Mesenchymal stem cell (in vitro differentiated cells and primary cell): ENCODE results near the gene NLGN4Y.

ENCODE experiments used
- DNase-seq: peaks from one replicate; pipeline ENCODE4 v3.0.0-alpha.2; 2013
- H2AFZ ChIP-seq: one replicate; pipeline ENCODE4 v1.6.1; 2013; ENCODE audit warnings: low read depth, mild to moderate bottlenecking, control low read depth, inconsistent platforms, low read length, moderate library complexity
- H2AK5ac ChIP-seq: 2 replicates; pipeline ENCODE4 v1.6.1; 2013; ENCODE audit warnings: low read length, moderate library complexity, mild to moderate bottlenecking, inconsistent platforms; ENCODE audit not compliant: severe bottlenecking
- H2BK120ac ChIP-seq: one replicate; pipeline ENCODE4 v1.6.1; 2013; ENCODE audit warnings: low read depth, mild to moderate bottlenecking, inconsistent platforms, low read length, moderate library complexity
- H2BK12ac ChIP-seq, 2 experiments: one replicate each; pipeline ENCODE4 v1.6.1; 2013; ENCODE audit warnings: inconsistent platforms in 2 of 2, low read length in 2 of 2, mild to moderate bottlenecking in 2 of 2, moderate library complexity in 2 of 2, control low read depth in 1 of 2
- H2BK15ac ChIP-seq: one replicate; pipeline ENCODE4 v1.6.1; 2013; ENCODE audit warnings: mild to moderate bottlenecking, low read depth, inconsistent platforms; ENCODE audit not compliant: poor library complexity, severe bottlenecking
- H2BK5ac ChIP-seq: 2 replicates; pipeline ENCODE4 v1.6.1; 2013; ENCODE audit warnings: low read depth, mild to moderate bottlenecking, low read length, control low read depth, inconsistent platforms; ENCODE audit not compliant: poor library complexity, severe bottlenecking
- H3K14ac ChIP-seq, 2 experiments: one replicate each; pipeline ENCODE4 v1.6.1; 2013; ENCODE audit warnings: inconsistent platforms in 2 of 2, low read length in 2 of 2, control low read depth in 1 of 2, mild to moderate bottlenecking in 1 of 2, moderate library complexity in 1 of 2
- H3K18ac ChIP-seq, 2 experiments: one replicate each; pipeline ENCODE4 v1.6.1; 2013; ENCODE audit warnings: inconsistent platforms in 2 of 2, low read length in 2 of 2, control low read depth in 1 of 2, low read depth in 1 of 2, mild to moderate bottlenecking in 1 of 2
- H3K23ac ChIP-seq, 2 experiments: one replicate each; pipeline ENCODE4 v1.6.1; 2013; ENCODE audit warnings: inconsistent platforms in 2 of 2, low read length in 2 of 2, mild to moderate bottlenecking in 2 of 2, moderate library complexity in 2 of 2, control low read depth in 1 of 2
- H3K27ac ChIP-seq: 2 replicates; pipeline ENCODE4 v1.5.1; 2013; ENCODE audit warnings: mild to moderate bottlenecking, moderate library complexity, low read length, control low read depth, inconsistent platforms; ENCODE audit not compliant: poor library complexity, severe bottlenecking
- H3K27me3 ChIP-seq, 2 experiments: 2 replicates each; pipeline versions ENCODE4 v1.6.1 to v1.7.0; 2013; ENCODE audit warnings: low read length in 2 of 2, mild to moderate bottlenecking in 2 of 2, moderate library complexity in 2 of 2, control low read depth in 1 of 2, inconsistent platforms in 1 of 2; ENCODE audit not compliant: control insufficient read depth in 1 of 2, insufficient read depth in 1 of 2
- H3K36me3 ChIP-seq, 2 experiments: 2 replicates each; pipeline versions ENCODE4 v1.6.1 to v1.7.0; 2013; ENCODE audit warnings: low read length in 2 of 2, control low read depth in 1 of 2, inconsistent platforms in 1 of 2, low read depth in 1 of 2, mild to moderate bottlenecking in 1 of 2; ENCODE audit not compliant: insufficient read depth in 2 of 2, control insufficient read depth in 1 of 2
- H3K4ac ChIP-seq, 2 experiments: one replicate each; pipeline ENCODE4 v1.6.1; 2013; ENCODE audit warnings: inconsistent platforms in 2 of 2, low read length in 2 of 2, mild to moderate bottlenecking in 2 of 2, moderate library complexity in 2 of 2, control low read depth in 1 of 2, low read depth in 1 of 2
- H3K4me1 ChIP-seq: 2 replicates; pipeline ENCODE4 v1.6.1; 2013; ENCODE audit warnings: low read depth, low read length, control low read depth; ENCODE audit not compliant: control insufficient read depth, insufficient read depth
- H3K4me2 ChIP-seq: 2 replicates; pipeline ENCODE4 v1.6.1; 2013; ENCODE audit warnings: low read length, mild to moderate bottlenecking, inconsistent platforms; ENCODE audit not compliant: poor library complexity, severe bottlenecking
- H3K4me3 ChIP-seq, 2 experiments: 2 replicates each; pipeline versions ENCODE4 v1.5.1 to v1.7.0; 2013; ENCODE audit warnings: low read length in 2 of 2, mild to moderate bottlenecking in 2 of 2, control low read depth in 1 of 2, low read depth in 1 of 2; ENCODE audit not compliant: insufficient read depth in 1 of 2
- H3K79me1 ChIP-seq: replicated peaks from 2 replicates; pipeline ENCODE4 v1.6.1; 2013; ENCODE audit warnings: mild to moderate bottlenecking, control low read depth, low read length, inconsistent platforms; ENCODE audit not compliant: poor library complexity, severe bottlenecking
- H3K9ac ChIP-seq: 2 replicates; pipeline ENCODE4 v1.7.0; 2013; ENCODE audit warnings: mild to moderate bottlenecking, low read length, moderate library complexity
- H3K9me3 ChIP-seq: 2 replicates; pipeline ENCODE4 v1.7.0; 2013; ENCODE audit warnings: mild to moderate bottlenecking, low read length; ENCODE audit not compliant: control insufficient read depth
- H4K8ac ChIP-seq: one replicate; pipeline ENCODE4 v1.6.1; 2013; ENCODE audit warnings: inconsistent platforms, mild to moderate bottlenecking, low read length, moderate library complexity
- H4K91ac ChIP-seq: one replicate; pipeline ENCODE4 v1.6.1; 2013; ENCODE audit warnings: mild to moderate bottlenecking, low read length, inconsistent platforms
- WGBS: methylation state at CpG from one replicate; pipeline ENCODE4 v1.1.7; 2013; ENCODE audit warnings: mixed read lengths; 5-methylcytosine and 5-hydroxymethylcytosine counted together

Gene NLGN4Y

DNA sequence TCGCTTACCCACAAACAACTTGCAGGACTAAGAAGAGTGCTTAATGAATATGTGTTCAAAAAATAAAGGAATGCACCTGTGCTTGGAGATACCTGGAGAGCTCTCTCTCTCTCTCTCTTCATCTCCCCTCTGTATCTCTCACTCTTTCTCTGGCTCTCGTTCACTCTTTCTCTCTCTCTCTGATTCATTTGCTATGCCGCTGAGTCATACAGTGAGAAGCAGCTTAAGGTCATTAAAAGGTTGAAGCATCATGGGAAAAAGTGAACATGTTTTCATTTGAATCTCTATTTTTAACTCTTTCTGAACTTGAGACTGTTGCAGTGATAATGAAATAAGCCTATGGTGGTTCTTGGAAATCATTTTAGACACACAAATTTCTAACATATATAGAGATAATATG is 277.8 kb downstream of the NLGN4Y start:
- WGBS, result no CpG with 5 or more reads among the region's 3 CpGs
- H3K79me1 ChIP-seq, result no peaks in the 10 kb centered on the region

GRCh38 chrY:14804041-14804440 is 279.7 kb downstream of the NLGN4Y start:
- Histone ChIP-seq H4K8ac (no peak overlapping the region), H3K27ac (peak overlapping the region; percentile 45), H3K9me3 (no peaks in the 10 kb centered on the region), H2BK120ac (no peak overlapping the region), H2BK5ac (no peak overlapping the region), H3K18ac (no peak overlapping the region), H3K36me3 (no peaks in the 10 kb centered on the region), H3K14ac (no peak overlapping the region), H3K4ac (no peak overlapping the region), H3K27me3 (no peaks in the 10 kb centered on the region), H3K4me1 (peaks cover 1% of the 10 kb centered on the region), H4K91ac (no peak overlapping the region), H3K23ac (no peak overlapping the region), H2BK12ac (no peak overlapping the region), H2AFZ (no peak overlapping the region), H2BK15ac (no peak overlapping the region), H2AK5ac (no peak overlapping the region), H3K79me1 (no peaks in the 10 kb centered on the region), H3K9ac (no peak overlapping the region), H3K4me2 (no peak overlapping the region), H3K4me3 (no peak overlapping the region)
- peak; percentile 37 for DNase-seq

More for the DNA sequence above, 277.8 kb downstream of the NLGN4Y start:
- H3K4me3 ChIP-seq, result no peak overlapping the region
- no peak overlapping the region for H2BK120ac ChIP-seq
- no peaks in the 10 kb centered on the region for H3K9me3 ChIP-seq
- H3K18ac ChIP-seq, result no peak overlapping the region
- no peak overlapping the region for H3K4ac ChIP-seq
- H4K91ac ChIP-seq, result no peak overlapping the region
- H3K9ac ChIP-seq, result no peak overlapping the region
- no peak overlapping the region for H2BK15ac ChIP-seq
- H3K14ac ChIP-seq, result no peak overlapping the region
- no peaks in the 10 kb centered on the region for H3K36me3 ChIP-seq
- H3K27me3 ChIP-seq, result no peaks in the 10 kb centered on the region
- no peak overlapping the region for H2AFZ ChIP-seq
- no peak overlapping the region for H2BK5ac ChIP-seq
- peak; percentile 64 for DNase-seq
- H2BK12ac ChIP-seq, result no peak overlapping the region
- H3K27ac ChIP-seq, result no peak overlapping the region
- no peak overlapping the region for H3K4me2 ChIP-seq
- peaks cover 1% of the 10 kb centered on the region for H3K4me1 ChIP-seq
- H3K23ac ChIP-seq, result no peak overlapping the region
- no peak overlapping the region for H2AK5ac ChIP-seq
- no peak overlapping the region for H4K8ac ChIP-seq

DNA sequence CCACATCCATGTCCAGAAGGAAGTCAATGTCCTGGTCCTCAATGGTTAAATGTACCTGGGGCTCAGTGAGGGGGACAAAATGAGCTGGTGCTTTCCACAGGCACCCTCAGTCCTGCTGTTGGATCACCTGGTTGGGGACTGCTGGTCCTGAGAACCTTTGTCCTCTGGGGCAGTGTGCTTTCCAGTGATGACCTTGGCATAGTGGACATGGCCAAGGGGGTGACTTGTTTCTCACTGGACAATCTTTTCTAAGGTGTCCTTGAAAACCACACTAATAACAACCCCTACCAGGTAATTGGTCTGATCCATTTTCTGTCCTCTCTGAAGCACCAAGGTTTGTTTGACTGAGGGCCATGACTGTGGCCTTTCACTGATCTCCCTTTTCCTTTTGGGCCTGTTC is 294.1 kb downstream of the NLGN4Y start:
- H4K91ac ChIP-seq, result no peak overlapping the region

GRCh38 chrY:14822201-14822600 is 297.9 kb downstream of the NLGN4Y start:
- Histone ChIP-seq H2BK5ac (no peak overlapping the region), H3K27ac (no peak overlapping the region), H4K91ac (no peak overlapping the region), H3K9ac (no peak overlapping the region), H3K14ac (no peak overlapping the region), H3K18ac (no peak overlapping the region), H3K4me2 (no peak overlapping the region), H3K27me3 (no peaks in the 10 kb centered on the region), H3K23ac (no peak overlapping the region), H3K9me3 (no peaks in the 10 kb centered on the region), H3K79me1 (no peaks in the 10 kb centered on the region), H2AFZ (no peak overlapping the region), H3K4me1 (no peaks in the 10 kb centered on the region), H4K8ac (no peak overlapping the region), H2BK120ac (no peak overlapping the region), H2BK15ac (no peak overlapping the region), H3K4ac (no peak overlapping the region), H3K4me3 (no peak overlapping the region), H2BK12ac (no peak overlapping the region), H3K36me3 (no peaks in the 10 kb centered on the region), H2AK5ac (no peak overlapping the region)
- WGBS, result no CpG with 5 or more reads among the region's 2 CpGs
- peak; percentile 2 for DNase-seq

More for the DNA sequence above, 294.1 kb downstream of the NLGN4Y start:
- no peak overlapping the region for H3K4ac ChIP-seq
- no peak overlapping the region for H3K23ac ChIP-seq
- no peak overlapping the region for H2BK12ac ChIP-seq
- H3K27me3 ChIP-seq, result no peaks in the 10 kb centered on the region
- no peak overlapping the region for H3K4me3 ChIP-seq
- no peak overlapping the region for H2AFZ ChIP-seq
- no peaks in the 10 kb centered on the region for H3K36me3 ChIP-seq
- no peak overlapping the region for H3K9ac ChIP-seq
- no peak overlapping the region for H3K14ac ChIP-seq
- H3K4me1 ChIP-seq, result no peaks in the 10 kb centered on the region
- H2BK5ac ChIP-seq, result no peak overlapping the region
- no peaks in the 10 kb centered on the region for H3K79me1 ChIP-seq
- H3K4me2 ChIP-seq, result no peak overlapping the region
- no peak overlapping the region for H3K18ac ChIP-seq
- no peak overlapping the region for H2BK15ac ChIP-seq
- H2BK120ac ChIP-seq, result no peak overlapping the region
- H4K8ac ChIP-seq, result no peak overlapping the region
- DNase-seq, result no peak
- no peak overlapping the region for H2AK5ac ChIP-seq
- no peak overlapping the region for H3K27ac ChIP-seq
- H3K9me3 ChIP-seq, result no peaks in the 10 kb centered on the region
